NCI-H1694 (cell line): Measurements from ENCODE around the gene VENTX.
"Not testable (repeated sequence)": the region's sequence is repeated elsewhere in the genome, so short reads cannot be mapped to it uniquely, and the experiment has no call there.

Experiments used
- DNase-seq: peaks from one replicate; lab custom pipeline; 2025; lab: John Stamatoyannopoulos, UW

VENTX gene

GRCh38 chr10:133254421-133255120, 16.9 kb downstream of the VENTX start:
- DNase-seq = no peak

- no peak for DNase-seq
Measured at GRCh38 chr10:133255323-133255722, 17.7 kb downstream of the VENTX start.

DNA sequence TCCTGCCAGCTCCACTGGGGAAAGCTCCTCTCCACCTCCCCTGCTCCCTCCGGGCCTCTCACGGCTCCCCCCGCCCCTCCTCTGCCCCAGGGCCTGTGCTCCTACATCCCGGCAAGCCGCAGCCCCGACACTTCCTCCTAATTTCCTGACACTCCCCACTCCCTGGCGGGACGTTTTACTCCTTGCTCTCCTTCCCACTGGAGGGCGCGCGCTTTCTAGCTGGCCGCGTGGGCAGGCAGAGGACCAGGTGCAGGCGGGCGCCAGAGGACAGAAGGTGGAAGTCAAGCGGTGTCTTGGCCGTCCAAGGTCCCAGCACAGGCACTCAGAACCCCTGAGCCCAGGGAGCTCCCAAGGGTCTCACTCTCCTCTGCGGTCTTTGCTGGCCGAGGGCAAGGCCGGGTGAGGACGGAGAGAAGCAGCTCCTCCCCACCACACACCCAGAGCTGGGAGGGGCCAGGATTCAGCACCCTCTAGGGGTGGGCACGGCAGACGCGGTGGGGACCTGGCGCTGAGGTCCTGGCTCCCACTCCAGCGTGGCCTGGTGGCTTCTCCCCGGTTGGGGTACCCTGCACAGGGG, 19.9 kb downstream of the VENTX start:
- DNase-seq = no peak

DNA sequence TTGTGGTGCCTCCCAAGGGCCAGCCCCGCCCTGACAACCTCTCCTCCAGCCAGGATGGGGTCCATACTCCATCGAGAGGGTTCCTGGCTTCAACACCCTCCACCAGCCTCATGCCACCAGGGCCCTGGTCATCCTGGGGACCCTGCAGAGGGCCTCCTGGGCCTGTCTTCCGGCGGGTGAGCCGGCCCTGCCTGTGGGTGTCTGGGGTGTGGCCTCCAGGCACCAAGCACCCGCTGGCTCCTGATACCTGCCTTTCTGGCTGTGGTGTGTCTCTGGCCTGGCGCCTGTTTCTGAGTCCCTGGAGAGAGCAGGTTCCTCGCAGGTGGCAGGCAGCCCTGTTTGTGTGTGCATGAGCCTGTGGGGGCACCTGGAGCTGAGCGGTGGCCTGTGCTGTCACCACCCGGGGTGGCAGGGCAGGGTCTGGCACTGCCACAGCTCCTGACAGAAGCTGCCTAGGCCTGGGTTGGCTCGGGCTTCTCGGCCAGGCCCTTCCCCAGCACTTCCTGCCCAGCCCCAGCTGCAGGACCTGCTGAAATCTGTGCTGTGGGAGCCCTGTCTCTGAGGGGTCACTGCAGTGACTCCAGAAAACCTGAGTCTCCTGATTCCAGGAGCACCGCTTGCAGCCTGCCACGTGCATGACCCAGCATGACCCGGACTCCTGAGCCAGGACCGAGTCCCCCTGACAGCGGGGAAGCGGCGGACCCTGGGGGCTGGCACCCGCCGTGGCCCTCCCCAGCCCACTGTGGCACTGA, 20.6 kb downstream of the VENTX start:
- DNase-seq = no peak

GRCh38 chr10:133258818-133259601, 21.4 kb downstream of the VENTX start:
- DNase-seq = no peak

- DNase-seq = no peak
Measured at GRCh38 chr10:133259602-133259989, 21.9 kb downstream of the VENTX start.

DNA sequence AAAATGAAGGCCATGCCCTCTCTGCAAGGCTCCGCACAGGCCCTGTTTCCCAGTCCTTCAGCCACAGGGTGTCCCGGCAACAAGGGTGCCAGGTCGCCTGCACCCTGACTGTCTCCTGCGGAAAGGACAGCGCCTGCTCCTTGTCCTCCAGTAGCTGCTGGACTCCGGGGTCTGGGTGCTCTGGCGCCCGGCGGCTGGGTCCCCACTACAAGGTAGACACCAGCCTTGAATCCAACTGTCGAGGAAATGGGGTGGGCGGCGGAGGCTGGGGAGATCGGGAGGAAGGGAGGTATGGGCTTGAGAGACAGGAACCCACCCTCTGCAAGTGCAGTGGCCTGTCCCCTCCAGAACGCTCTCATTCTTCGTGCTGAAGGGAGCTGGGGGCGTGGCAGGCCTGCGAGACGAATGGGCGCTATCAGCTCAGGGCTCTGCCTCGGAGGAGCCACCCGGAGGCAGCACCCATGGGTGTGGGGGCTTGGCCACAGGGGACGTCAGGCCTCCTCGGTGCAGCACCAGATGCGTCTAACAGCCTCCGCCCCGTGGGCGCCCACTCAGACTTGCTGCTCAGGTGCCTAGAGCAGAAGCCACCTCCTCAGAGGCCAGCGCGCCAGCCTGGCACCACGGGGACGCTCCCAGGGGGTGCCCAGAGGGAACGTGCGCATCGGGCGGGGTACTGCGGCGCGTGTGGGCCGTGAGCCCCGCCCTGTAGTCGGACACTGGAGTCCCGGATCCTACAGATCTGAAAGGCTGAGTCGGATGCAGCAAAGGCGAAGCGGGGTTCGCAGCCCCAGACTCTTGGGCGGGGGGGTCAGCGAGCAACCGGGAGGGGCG, 23.5 kb downstream of the VENTX start:
- DNase-seq = no peak

DNA sequence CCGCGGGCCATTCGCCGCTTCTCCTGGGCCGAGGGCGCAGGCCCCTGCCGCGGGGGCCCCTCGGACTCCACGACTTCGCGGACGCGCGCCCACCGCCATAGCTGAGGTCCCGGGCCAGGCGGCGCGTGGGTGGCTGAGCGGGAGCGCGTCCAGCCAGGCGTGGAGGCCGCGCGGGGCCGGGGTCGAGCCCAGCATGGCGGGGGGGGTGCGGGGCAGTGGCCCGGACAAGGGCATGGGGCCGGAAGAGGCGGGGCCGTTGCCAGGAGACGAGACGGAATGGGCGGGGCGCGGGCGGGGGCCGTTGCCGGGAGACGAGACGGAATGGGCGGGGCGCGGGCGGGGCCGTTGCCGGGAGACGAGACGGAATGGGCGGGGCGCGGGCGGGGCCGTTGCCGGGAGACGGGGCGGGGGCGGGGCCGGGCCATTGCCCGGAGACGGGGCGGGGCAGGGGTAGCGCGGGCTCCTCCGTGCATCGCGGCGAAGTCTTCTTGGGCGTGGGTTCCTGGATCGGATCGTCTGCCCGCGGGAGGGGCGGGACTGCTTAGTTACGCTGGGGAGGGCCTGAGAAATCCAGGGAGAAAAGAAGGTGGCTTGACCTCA, 24.2 kb downstream of the VENTX start:
- DNase-seq = peak; percentile 12

DNA sequence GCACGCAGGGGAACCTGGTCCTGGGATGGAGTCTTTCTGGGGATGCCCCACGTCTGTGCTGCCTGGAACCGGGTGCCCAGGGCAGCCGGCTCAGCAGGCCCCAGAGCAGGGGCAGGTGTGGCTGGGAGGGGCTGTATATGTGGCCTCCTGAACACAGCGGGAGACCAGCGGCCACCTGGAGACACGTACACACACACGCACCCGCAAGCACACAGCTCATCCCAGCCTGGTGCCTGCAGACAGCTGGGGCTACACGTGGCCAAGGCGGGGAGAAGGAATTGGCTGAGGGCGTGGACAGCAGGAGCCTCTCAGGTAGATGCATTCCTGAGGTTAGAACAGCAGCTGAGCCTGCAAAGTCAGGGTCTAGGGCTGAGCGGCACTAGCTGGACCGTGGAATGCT, 25.0 kb downstream of the VENTX start:
- DNase-seq = no peak

DNA sequence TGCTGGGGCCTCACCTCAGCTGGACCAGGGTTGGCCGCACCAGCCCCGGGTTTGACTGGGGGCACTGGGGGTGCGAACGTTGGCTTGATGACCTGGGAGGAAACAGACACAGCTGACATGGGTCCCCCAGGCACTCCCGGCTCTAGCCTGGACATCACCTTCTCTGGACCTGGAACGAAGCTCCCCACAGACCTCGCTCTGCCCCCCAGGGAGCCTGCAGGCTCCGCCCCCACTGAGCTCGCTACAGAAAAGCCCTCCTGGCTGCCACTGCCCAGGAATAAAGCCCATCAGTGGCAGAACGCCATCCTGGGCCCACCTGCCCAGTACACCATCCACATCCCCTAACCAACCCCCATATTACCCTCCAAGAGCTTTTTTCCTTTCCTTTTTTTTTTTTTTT, 26.0 kb downstream of the VENTX start:
- DNase-seq = no peak

GRCh38 chr10:133264461-133264860, 26.8 kb downstream of the VENTX start:
- DNase-seq = no peak

DNA sequence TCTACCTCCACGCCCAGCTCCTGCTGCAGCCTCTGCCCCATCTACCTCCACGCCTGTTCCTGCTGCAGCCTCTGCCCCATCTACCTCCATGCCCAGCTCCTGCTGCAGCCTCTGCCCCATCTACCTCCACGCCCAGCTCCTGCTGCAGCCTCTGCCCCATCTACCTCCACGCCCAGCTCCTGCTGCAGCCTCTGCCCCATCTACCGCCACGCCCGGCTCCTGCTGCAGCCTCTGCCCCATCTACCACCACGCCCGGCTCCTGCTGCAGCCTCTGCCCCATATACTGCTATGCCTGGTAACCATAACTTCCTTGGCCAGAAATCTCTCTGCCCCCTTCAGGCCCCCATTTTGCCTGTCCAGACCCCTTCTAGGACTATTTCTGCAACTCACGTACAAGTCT, 27.4 kb downstream of the VENTX start:
- DNase-seq = not testable (repeated sequence)

- no peak for DNase-seq
Measured at GRCh38 chr10:133266056-133266795, 28.6 kb downstream of the VENTX start.

DNA sequence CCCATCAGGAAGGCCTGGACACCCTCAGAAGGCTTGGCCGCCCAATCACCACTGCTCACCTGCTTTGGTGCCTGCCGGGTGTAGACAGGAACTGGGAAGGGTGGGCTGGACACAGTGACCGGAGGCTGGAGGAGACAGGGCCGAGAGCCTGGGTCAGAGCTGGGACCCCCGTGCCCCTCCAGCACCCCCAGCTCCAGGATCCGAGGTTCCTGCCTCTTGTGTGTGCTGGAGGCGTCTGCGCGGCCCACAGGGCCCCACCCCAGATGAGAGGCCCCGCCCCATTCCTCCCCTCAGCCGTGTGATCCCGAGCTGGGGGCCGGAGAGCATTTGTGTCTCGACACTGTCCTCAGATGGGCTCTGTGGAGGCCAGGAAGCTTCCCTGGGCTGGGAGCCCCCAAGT, 29.6 kb downstream of the VENTX start:
- DNase-seq = no peak

- DNase-seq = no peak
Measured at GRCh38 chr10:133267829-133268228, 30.2 kb downstream of the VENTX start.

GRCh38 chr10:133268532-133268931, 30.9 kb downstream of the VENTX start:
- DNase-seq = no peak

GRCh38 chr10:133269367-133269766, 31.7 kb downstream of the VENTX start:
- DNase-seq = no peak

DNA sequence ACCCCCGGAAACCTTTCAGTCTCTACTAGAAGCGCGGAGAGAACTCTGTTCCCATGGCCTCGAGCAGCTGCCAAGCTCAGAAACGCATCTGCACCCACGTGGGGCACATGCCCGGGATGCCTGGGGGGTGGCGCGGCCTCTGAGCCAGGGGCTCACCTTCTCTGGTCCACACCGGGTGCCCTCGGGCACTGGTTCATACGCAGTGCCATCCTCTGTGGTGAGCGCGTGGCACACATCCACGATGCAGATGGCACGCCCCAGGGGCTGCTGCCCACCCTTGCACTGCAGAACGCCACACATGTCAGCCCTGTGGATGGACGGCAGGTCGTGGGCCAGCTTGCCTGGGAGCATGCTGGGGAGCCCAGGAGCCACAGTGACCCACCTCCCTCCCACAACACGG, 32.5 kb downstream of the VENTX start:
- no peak for DNase-seq

GRCh38 chr10:133270773-133271297, 33.2 kb downstream of the VENTX start:
- no peak for DNase-seq
